Fibroblast of lung (primary cell): ENCODE results near the gene MOSMO. TPM values are rescaled to one million over a fixed set of nuclear protein-coding genes. Genes with fewer than 3 reads are reported as not detected.

ENCODE experiments used
- DNase-seq, 2 donors: peaks; one replicate each; pipeline versions ENCODE4 v3.0.0 to v3.0.0-alpha.2; 2010; ENCODE audit warnings: low read depth in 2 of 2
- H2AFZ ChIP-seq: 2 replicates; pipeline ENCODE4 v1.5.1; 2012; ENCODE audit warnings: low read length, control low read depth, inconsistent platforms
- H3K27ac ChIP-seq: 2 replicates; pipeline ENCODE4 v1.5.1; 2011; ENCODE audit warnings: low read length, control low read depth; ENCODE audit not compliant: insufficient read depth
- H3K27me3 ChIP-seq: 2 replicates; pipeline ENCODE4 v1.5.1; 2011; ENCODE audit warnings: mild to moderate bottlenecking, low read length; ENCODE audit not compliant: control insufficient read depth, insufficient read depth
- H3K36me3 ChIP-seq: 2 replicates; pipeline ENCODE4 v1.5.1; 2011; ENCODE audit warnings: low read length; ENCODE audit not compliant: control insufficient read depth, insufficient read depth
- H3K4me1 ChIP-seq: 2 replicates; pipeline ENCODE4 v1.5.1; 2011; ENCODE audit warnings: low read length; ENCODE audit not compliant: control insufficient read depth, insufficient read depth; ENCODE audit errors: extremely low read depth
- H3K4me2 ChIP-seq: 2 replicates; pipeline ENCODE4 v1.5.1; 2011; ENCODE audit warnings: low read length, control low read depth; ENCODE audit not compliant: insufficient read depth; ENCODE audit errors: extremely low read depth
- H3K4me3 ChIP-seq, 4 experiments: fragments of 200-600 bp in 1 of 4; sonication (generic) in 1 of 4; replicated peaks in 1 of 4; 2 replicates each; pipeline ENCODE4 v1.5.1; 2011 to 2016; ENCODE audit warnings: low read length in 4 of 4, low read depth in 3 of 4, mild to moderate bottlenecking in 3 of 4, control low read depth in 2 of 4, inconsistent platforms in 1 of 4, mixed read lengths in 1 of 4; ENCODE audit not compliant: insufficient read depth in 1 of 4; ENCODE audit errors: control extremely low read depth in 1 of 4
- H3K79me2 ChIP-seq: 2 replicates; pipeline ENCODE4 v1.5.1; 2012; ENCODE audit warnings: mild to moderate bottlenecking, low read length, inconsistent platforms; ENCODE audit not compliant: control insufficient read depth, insufficient read depth
- H3K9ac ChIP-seq: 2 replicates; pipeline ENCODE4 v1.5.1; 2011; ENCODE audit warnings: mild to moderate bottlenecking, low read length, control low read depth; ENCODE audit not compliant: insufficient read depth
- H3K9me3 ChIP-seq: 2 replicates; pipeline ENCODE4 v1.5.1; 2012; ENCODE audit warnings: low read depth, low read length; ENCODE audit not compliant: control insufficient read depth, insufficient read depth
- H4K20me1 ChIP-seq: 2 replicates; pipeline ENCODE4 v1.5.1; 2011; ENCODE audit warnings: low read length; ENCODE audit not compliant: control insufficient read depth, insufficient read depth; ENCODE audit errors: extremely low read depth
- EZH2 ChIP-seq: IDR thresholded peaks from 2 replicates; pipeline ENCODE4 v1.5.1; 2012; ENCODE audit warnings: low read length, control low read depth, mild to moderate bottlenecking; ENCODE audit errors: missing control alignments
- polyA plus RNA-seq, 2 donors: library from polyadenylated mRNA; depleted of rRNA in 1 of 2; stranded (reverse) in 1 of 2; unstranded in 1 of 2; fragments of >200 nt; gene quantifications; 2 replicates each; pipeline ENCODE4 v1.2.1, GENCODE V29; 2011 to 2012; ENCODE audit warnings: missing spikeins in 1 of 2
- total RNA-seq: library from RNA; depleted of rRNA; stranded (reverse); fragments of >200 nt; gene quantifications from 2 replicates; pipeline ENCODE4 v1.2.1, GENCODE V29; 2014
- TF ChIP-seq, protein P1 (sequence below), 2 donors: IDR thresholded peaks in 1 of 2; conservative IDR thresholded peaks in 1 of 2; 1 replicate in 1 of 2; 2 replicates in 1 of 2; pipeline ENCODE4 v1.5.1; 2011 to 2012; ENCODE audit warnings: low read length in 2 of 2, control low read depth in 1 of 2, inconsistent platforms in 1 of 2, low read depth in 1 of 2, mild to moderate bottlenecking in 1 of 2

The MOSMO gene
- total and polyA plus RNA-seq, 2 donors (not counting 1 experiment from before 2014, with no cell fraction given) = 13.7 to 14.0 TPM

DNA sequence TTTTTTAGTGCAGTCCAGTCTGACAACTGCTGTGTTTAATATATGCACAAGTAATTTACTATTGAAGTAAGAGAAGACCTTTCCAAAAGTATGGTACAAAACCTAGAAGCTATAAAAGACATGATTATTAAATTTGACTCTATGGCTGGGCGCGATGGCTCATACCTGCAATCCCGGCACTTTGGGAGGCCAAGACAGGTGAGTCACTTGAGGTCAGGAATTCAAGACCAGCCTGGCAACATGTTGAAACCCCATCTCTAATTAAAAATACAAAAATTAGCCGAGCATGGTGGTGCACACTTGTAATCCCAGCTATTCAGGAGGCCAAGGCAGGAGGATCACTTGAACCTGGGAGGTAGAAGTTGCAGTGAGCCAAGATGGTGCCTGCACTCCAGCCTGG, 43.1 kb downstream of the MOSMO start:
- no peak overlapping the region for H3K9ac ChIP-seq
- TF ChIP-seq, protein P1, sequence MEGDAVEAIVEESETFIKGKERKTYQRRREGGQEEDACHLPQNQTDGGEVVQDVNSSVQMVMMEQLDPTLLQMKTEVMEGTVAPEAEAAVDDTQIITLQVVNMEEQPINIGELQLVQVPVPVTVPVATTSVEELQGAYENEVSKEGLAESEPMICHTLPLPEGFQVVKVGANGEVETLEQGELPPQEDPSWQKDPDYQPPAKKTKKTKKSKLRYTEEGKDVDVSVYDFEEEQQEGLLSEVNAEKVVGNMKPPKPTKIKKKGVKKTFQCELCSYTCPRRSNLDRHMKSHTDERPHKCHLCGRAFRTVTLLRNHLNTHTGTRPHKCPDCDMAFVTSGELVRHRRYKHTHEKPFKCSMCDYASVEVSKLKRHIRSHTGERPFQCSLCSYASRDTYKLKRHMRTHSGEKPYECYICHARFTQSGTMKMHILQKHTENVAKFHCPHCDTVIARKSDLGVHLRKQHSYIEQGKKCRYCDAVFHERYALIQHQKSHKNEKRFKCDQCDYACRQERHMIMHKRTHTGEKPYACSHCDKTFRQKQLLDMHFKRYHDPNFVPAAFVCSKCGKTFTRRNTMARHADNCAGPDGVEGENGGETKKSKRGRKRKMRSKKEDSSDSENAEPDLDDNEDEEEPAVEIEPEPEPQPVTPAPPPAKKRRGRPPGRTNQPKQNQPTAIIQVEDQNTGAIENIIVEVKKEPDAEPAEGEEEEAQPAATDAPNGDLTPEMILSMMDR (conservative IDR thresholded peaks at IDR 0.05 in 1 of 2, IDR thresholded peaks at IDR 0.05 in 1 of 2; ENCODE audit: low read depth in 1 of 2, low read length in 2 of 2) = no peak
- no peak for TF ChIP-seq EZH2
- DNase-seq = no peak
- H3K36me3 ChIP-seq = no peaks in the 10 kb centered on the region
- H3K79me2 ChIP-seq = peaks cover 14% of the 10 kb centered on the region
- no peaks in the 10 kb centered on the region for H3K4me1 ChIP-seq
- H2AFZ ChIP-seq = no peak overlapping the region
- no peak overlapping the region for H3K4me3 ChIP-seq
- no peaks in the 10 kb centered on the region for H3K27me3 ChIP-seq
- H4K20me1 ChIP-seq = no peaks in the 10 kb centered on the region
- H3K27ac ChIP-seq = no peak overlapping the region
- no peaks in the 10 kb centered on the region for H3K9me3 ChIP-seq
- H3K4me2 ChIP-seq = no peak overlapping the region

DNA sequence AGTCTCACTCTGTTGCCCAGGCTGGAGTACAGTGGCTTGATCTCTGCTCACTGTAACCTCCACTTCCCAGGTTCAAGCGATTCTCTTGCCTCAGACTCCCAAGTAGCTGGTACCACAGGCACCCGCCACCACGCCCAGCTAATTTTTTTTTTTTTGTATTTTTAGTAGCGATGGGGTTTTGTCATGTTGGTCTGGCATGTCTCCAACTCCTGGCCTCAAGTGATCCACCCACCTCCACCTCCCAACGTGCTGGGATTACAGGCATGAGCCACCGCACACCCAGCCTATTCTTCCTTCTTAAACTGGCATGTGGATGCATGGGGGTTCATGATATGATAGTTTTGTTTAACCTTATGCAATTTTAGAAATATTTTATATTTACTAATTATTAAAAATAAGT, 45.1 kb downstream of the MOSMO start:
- Histone ChIP-seq H3K9ac (no peak overlapping the region), H4K20me1 (no peaks in the 10 kb centered on the region), H3K4me1 (no peaks in the 10 kb centered on the region), H3K9me3 (no peaks in the 10 kb centered on the region), H3K27ac (no peak overlapping the region), H3K36me3 (no peaks in the 10 kb centered on the region), H3K79me2 (peaks cover 14% of the 10 kb centered on the region), H3K27me3 (no peaks in the 10 kb centered on the region), H2AFZ (no peak overlapping the region), H3K4me2 (no peak overlapping the region), H3K4me3 (no peak overlapping the region)
- TF ChIP-seq EZH2 = no peak
- TF ChIP-seq, protein P1 (conservative IDR thresholded peaks at IDR 0.05 in 1 of 2, IDR thresholded peaks at IDR 0.05 in 1 of 2; ENCODE audit: low read depth in 1 of 2, low read length in 2 of 2) = no peak
- DNase-seq = no peak

DNA sequence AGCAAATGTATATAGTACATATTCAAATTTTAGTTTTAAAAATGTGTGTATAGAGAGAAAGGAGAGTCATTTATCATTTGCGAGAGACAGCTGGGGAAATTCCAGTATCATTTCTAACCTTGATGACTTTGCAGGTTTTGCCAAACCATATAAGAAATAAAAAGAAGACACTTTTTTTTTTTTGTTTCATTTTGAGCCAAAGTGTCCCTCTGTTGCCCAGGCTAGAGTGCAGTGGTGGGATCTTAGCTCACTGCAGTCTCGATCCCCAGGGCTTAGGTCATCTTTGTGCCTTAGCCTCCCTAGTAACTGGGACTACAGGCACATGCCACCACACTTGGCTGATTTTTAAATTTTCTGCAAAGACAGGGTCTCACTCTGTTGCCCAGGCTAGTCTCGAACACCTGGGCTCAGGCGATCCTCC, 46.0 kb downstream of the MOSMO start:
- Histone ChIP-seq H3K4me1 (no peaks in the 10 kb centered on the region), H3K36me3 (no peaks in the 10 kb centered on the region), H3K27me3 (no peaks in the 10 kb centered on the region), H3K9me3 (no peaks in the 10 kb centered on the region), H3K27ac (no peak overlapping the region), H3K4me2 (no peak overlapping the region), H3K79me2 (peaks cover 14% of the 10 kb centered on the region), H3K4me3 (no peak overlapping the region), H3K9ac (no peak overlapping the region), H2AFZ (no peak overlapping the region), H4K20me1 (no peaks in the 10 kb centered on the region)
- no peak for DNase-seq
- no peak for TF ChIP-seq EZH2
- TF ChIP-seq, protein P1 (conservative IDR thresholded peaks at IDR 0.05 in 1 of 2, IDR thresholded peaks at IDR 0.05 in 1 of 2; ENCODE audit: low read depth in 1 of 2, low read length in 2 of 2) = no peak
